Liver (tissue), 3 donors: ENCODE measurements around the gene CCDC190.

Experiments used
- CTCF ChIP-seq: fragments of 150-350 bp; IDR thresholded peaks from 2 replicates; pipeline ENCODE4 v1.5.1; 2017; ENCODE audit warnings: improper control_type of control experiment, low read depth, low read length; ENCODE audit not compliant: missing input control
- FOXA1 ChIP-seq: IDR thresholded peaks from 2 replicates; pipeline ENCODE4 v1.6.1; 2016; ENCODE audit warnings: antibody characterized with exemption
- HNF4G ChIP-seq: IDR thresholded peaks from 2 replicates; pipeline ENCODE4 v1.6.1; 2016; ENCODE audit warnings: antibody characterized with exemption
- REST ChIP-seq: IDR thresholded peaks from 2 replicates; pipeline ENCODE4 v1.6.1; 2016; ENCODE audit warnings: antibody characterized with exemption, mild to moderate bottlenecking
- TAF1 ChIP-seq: conservative IDR thresholded peaks from 2 replicates; pipeline ENCODE4 v1.6.1; 2016; ENCODE audit warnings: antibody characterized with exemption, mild to moderate bottlenecking
- YY1 ChIP-seq: IDR thresholded peaks from 2 replicates; pipeline ENCODE4 v1.6.1; 2016; ENCODE audit warnings: antibody characterized with exemption, mild to moderate bottlenecking
- donor health status: healthy.
- donor health status: healthy.

DNA sequence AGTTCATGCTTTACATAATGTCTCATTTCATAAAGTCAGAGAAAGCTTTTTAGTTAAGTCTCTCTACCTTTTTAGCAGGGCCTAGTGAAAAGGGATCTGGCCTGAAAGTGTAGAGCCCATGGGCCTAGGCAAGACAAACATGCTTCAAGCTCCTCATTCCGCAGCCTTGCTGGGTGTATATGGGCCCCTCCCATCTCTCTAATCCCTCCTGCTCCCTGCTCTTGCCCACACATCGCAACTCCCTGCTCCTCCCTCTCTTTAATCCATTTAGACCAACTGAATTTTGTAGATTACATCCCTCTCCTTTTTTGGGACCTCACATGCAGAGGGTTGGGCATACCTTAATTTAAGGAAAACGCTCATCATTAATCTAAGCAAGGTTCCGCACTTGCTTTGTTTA is 42.3 kb upstream of the CCDC190 start:
- TF ChIP-seq CTCF (no peak), TAF1 (no peak), YY1 (no peak), FOXA1 (no peak), HNF4G (no peak), REST (no peak)
